Effector memory CD4-positive, alpha-beta T cell (primary cell): Measurements from ENCODE around the gene LCA5.

Experiments used
- DNase-seq, 3 donors: peaks; one replicate each; pipeline ENCODE4 v3.0.0-alpha.2; 2020
- H3K27ac ChIP-seq: 2 replicates; pipeline ENCODE4 v1.7.0; 2013; ENCODE audit warnings: mild to moderate bottlenecking, low read length, moderate library complexity; ENCODE audit not compliant: insufficient read depth, poor library complexity, severe bottlenecking
- H3K27me3 ChIP-seq: replicated peaks from 2 replicates; pipeline ENCODE4 v1.7.0; 2013; ENCODE audit warnings: mild to moderate bottlenecking, low read length; ENCODE audit not compliant: insufficient read depth, control insufficient read depth, poor library complexity, severe bottlenecking
- H3K36me3 ChIP-seq: 2 replicates; pipeline ENCODE4 v1.7.0; 2013; ENCODE audit warnings: mild to moderate bottlenecking, low read length, moderate library complexity; ENCODE audit not compliant: control insufficient read depth, insufficient read depth
- H3K4me1 ChIP-seq: 2 replicates; pipeline ENCODE4 v1.7.0; 2013; ENCODE audit warnings: low read length, mild to moderate bottlenecking; ENCODE audit not compliant: control insufficient read depth, insufficient read depth, poor library complexity, severe bottlenecking
- H3K4me3 ChIP-seq: 2 replicates; pipeline ENCODE4 v1.7.0; 2013; ENCODE audit warnings: low read length, low read depth, mild to moderate bottlenecking; ENCODE audit not compliant: insufficient read depth, poor library complexity, severe bottlenecking
- H3K9me3 ChIP-seq: 2 replicates; pipeline ENCODE4 v1.7.0; 2013; ENCODE audit warnings: mild to moderate bottlenecking, low read length, moderate library complexity; ENCODE audit not compliant: control insufficient read depth

LCA5 gene

GRCh38 chr6:79469376-79470246 lies 67.6 kb downstream of the LCA5 start:
- no peak for DNase-seq
- H3K27ac ChIP-seq = no peak overlapping the region
- no peaks in the 10 kb centered on the region for H3K9me3 ChIP-seq
- H3K4me3 ChIP-seq = no peak overlapping the region
- H3K36me3 ChIP-seq = no peaks in the 10 kb centered on the region
- peaks cover 2% of the 10 kb centered on the region for H3K27me3 ChIP-seq
- no peaks in the 10 kb centered on the region for H3K4me1 ChIP-seq

- H3K36me3 ChIP-seq = no peaks in the 10 kb centered on the region
- H3K4me1 ChIP-seq = no peaks in the 10 kb centered on the region
- DNase-seq = no peak
- no peak overlapping the region for H3K4me3 ChIP-seq
- H3K27me3 ChIP-seq = peaks cover 2% of the 10 kb centered on the region
- H3K27ac ChIP-seq = no peak overlapping the region
- H3K9me3 ChIP-seq = no peaks in the 10 kb centered on the region
Observed at GRCh38 chr6:79468587-79468986, 68.6 kb downstream of the LCA5 start.

GRCh38 chr6:79468116-79468515 lies 69.1 kb downstream of the LCA5 start:
- Histone ChIP-seq H3K36me3 (no peaks in the 10 kb centered on the region), H3K27ac (no peak overlapping the region), H3K4me1 (no peaks in the 10 kb centered on the region), H3K9me3 (no peaks in the 10 kb centered on the region), H3K27me3 (peaks cover 2% of the 10 kb centered on the region), H3K4me3 (no peak overlapping the region)
- no peak for DNase-seq

GRCh38 chr6:79467716-79468115 lies 69.5 kb downstream of the LCA5 start:
- Histone ChIP-seq H3K36me3 (no peaks in the 10 kb centered on the region), H3K9me3 (no peaks in the 10 kb centered on the region), H3K27ac (no peak overlapping the region), H3K4me3 (no peak overlapping the region), H3K4me1 (no peaks in the 10 kb centered on the region), H3K27me3 (peaks cover 2% of the 10 kb centered on the region)
- no peak for DNase-seq

GRCh38 chr6:79466207-79466834 lies 70.9 kb downstream of the LCA5 start:
- Histone ChIP-seq H3K4me3 (no peak overlapping the region), H3K27me3 (peaks cover 2% of the 10 kb centered on the region), H3K27ac (no peak overlapping the region), H3K9me3 (no peaks in the 10 kb centered on the region), H3K4me1 (no peaks in the 10 kb centered on the region), H3K36me3 (no peaks in the 10 kb centered on the region)
- DNase-seq = no peak

- Histone ChIP-seq H3K27me3 (peaks cover 2% of the 10 kb centered on the region), H3K4me1 (no peaks in the 10 kb centered on the region), H3K27ac (no peak overlapping the region), H3K4me3 (no peak overlapping the region), H3K36me3 (no peaks in the 10 kb centered on the region), H3K9me3 (no peaks in the 10 kb centered on the region)
- DNase-seq = no peak
Observed at GRCh38 chr6:79465381-79465780, 71.8 kb downstream of the LCA5 start.

GRCh38 chr6:79463621-79464050 lies 73.6 kb downstream of the LCA5 start:
- no peak for DNase-seq
- Histone ChIP-seq H3K9me3 (no peaks in the 10 kb centered on the region), H3K4me3 (no peak overlapping the region), H3K4me1 (no peaks in the 10 kb centered on the region), H3K27me3 (peaks cover 2% of the 10 kb centered on the region), H3K36me3 (no peaks in the 10 kb centered on the region), H3K27ac (no peak overlapping the region)

- no peaks in the 10 kb centered on the region for H3K9me3 ChIP-seq
- DNase-seq = no peak
- no peak overlapping the region for H3K27ac ChIP-seq
- H3K4me1 ChIP-seq = no peaks in the 10 kb centered on the region
- no peaks in the 10 kb centered on the region for H3K36me3 ChIP-seq
- peaks cover under 1% of the 10 kb centered on the region for H3K27me3 ChIP-seq
- no peak overlapping the region for H3K4me3 ChIP-seq
Observed at GRCh38 chr6:79461205-79461604, 76.0 kb downstream of the LCA5 start.

GRCh38 chr6:79455446-79455845 lies 81.8 kb downstream of the LCA5 start:
- Histone ChIP-seq H3K27me3 (no peaks in the 10 kb centered on the region), H3K36me3 (no peaks in the 10 kb centered on the region), H3K27ac (no peak overlapping the region), H3K4me3 (no peak overlapping the region), H3K4me1 (no peaks in the 10 kb centered on the region), H3K9me3 (no peaks in the 10 kb centered on the region)
- DNase-seq = no peak

- Histone ChIP-seq H3K27me3 (no peaks in the 10 kb centered on the region), H3K4me3 (no peak overlapping the region), H3K9me3 (no peaks in the 10 kb centered on the region), H3K36me3 (no peaks in the 10 kb centered on the region), H3K27ac (no peak overlapping the region), H3K4me1 (no peaks in the 10 kb centered on the region)
- no peak for DNase-seq
Observed at GRCh38 chr6:79453558-79454042, 83.6 kb downstream of the LCA5 start.
